Left hindlimb (tissue), 1 donor: Measurements from ENCODE around the gene FRYL.
A peak's percentile ranks its signal among the peaks of the same experiment; 100 is the strongest.

Experiments
- DNase-seq: peaks from one replicate; pipeline ENCODE4 v3.0.0-alpha.2; 2018

The FRYL gene

GRCh38 chr4:48543796-48544195, 236.3 kb downstream of the FRYL start:
- no peak for DNase-seq

- DNase-seq: no peak
Measured at GRCh38 chr4:48542888-48543287, 237.2 kb downstream of the FRYL start.

GRCh38 chr4:48539597-48539996, 240.5 kb downstream of the FRYL start:
- DNase-seq: no peak

GRCh38 chr4:48538358-48538757, 241.7 kb downstream of the FRYL start:
- DNase-seq: no peak

GRCh38 chr4:48526406-48526805, 253.7 kb downstream of the FRYL start:
- no peak for DNase-seq

- no peak for DNase-seq
Measured at GRCh38 chr4:48518143-48518542, 261.9 kb downstream of the FRYL start.

GRCh38 chr4:48509543-48509942, 270.5 kb downstream of the FRYL start:
- no peak for DNase-seq

GRCh38 chr4:48506716-48507115, 273.4 kb downstream of the FRYL start:
- no peak for DNase-seq

- no peak for DNase-seq
Measured at GRCh38 chr4:48504352-48504751, 275.7 kb downstream of the FRYL start.

- no peak for DNase-seq
Measured at GRCh38 chr4:48504026-48504330, 276.1 kb downstream of the FRYL start.

GRCh38 chr4:48503233-48504025, 276.6 kb downstream of the FRYL start:
- DNase-seq: no peak

GRCh38 chr4:48499551-48500066, 280.5 kb downstream of the FRYL start:
- no peak for DNase-seq

GRCh38 chr4:48498895-48499294, 281.2 kb downstream of the FRYL start:
- DNase-seq: no peak

- DNase-seq: no peak
Measured at GRCh38 chr4:48495941-48496340, 284.1 kb downstream of the FRYL start.

- DNase-seq: no peak
Measured at GRCh38 chr4:48493452-48494100, 286.5 kb downstream of the FRYL start.

GRCh38 chr4:48491514-48492176, 288.4 kb downstream of the FRYL start:
- DNase-seq: no peak

GRCh38 chr4:48490680-48491513, 289.2 kb downstream of the FRYL start:
- DNase-seq: peak; percentile 31

- peak; percentile 37 for DNase-seq
Measured at GRCh38 chr4:48490012-48490679, 289.9 kb downstream of the FRYL start, which contains the start of gene ZAR1. TSS of gene ZAR1 (plus strand) at chr4:48490252. CDS start at chr4:48490292, 40 bp downstream.

GRCh38 chr4:48489683-48490011, 290.4 kb downstream of the FRYL start:
- DNase-seq: no peak

GRCh38 chr4:48484494-48485168, 295.4 kb downstream of the FRYL start:
- DNase-seq: no peak

- DNase-seq: no peak
Measured at GRCh38 chr4:48483777-48484493, 296.1 kb downstream of the FRYL start.
